HepG2 (cell line): ENCODE measurements around the gene GRB7. TPM values are rescaled to one million over a fixed set of nuclear protein-coding genes. Genes with fewer than 3 reads are reported as not detected.

Experiments used
- ATRX ChIP-seq: sonication (generic); formaldehyde crosslinking; IDR thresholded peaks from 2 replicates; pipeline ENCODE4 v1.4.0; 2020; ENCODE audit warnings: missing genetic modification reagents, borderline replicate concordance
- DMAP1 ChIP-seq: IDR thresholded peaks from 2 replicates; pipeline ENCODE4 v1.6.1; 2016
- HHEX ChIP-seq: IDR thresholded peaks from 2 replicates; pipeline ENCODE4 v1.6.1; 2016; ENCODE audit warnings: control low read depth
- HOXA3 ChIP-seq: sonication (generic); formaldehyde crosslinking; IDR thresholded peaks from 2 replicates; pipeline ENCODE4 v1.5.0; 2020; ENCODE audit warnings: missing genetic modification reagents
- JUN ChIP-seq: sonication (generic); formaldehyde crosslinking; IDR thresholded peaks from 2 replicates; pipeline ENCODE4 v1.4.0; 2020; ENCODE audit warnings: mild to moderate bottlenecking, missing genetic modification reagents
- JUND ChIP-seq: sonication (generic); formaldehyde crosslinking; IDR thresholded peaks from 2 replicates; pipeline ENCODE4 v1.8.0; 2022; ENCODE audit warnings: mild to moderate bottlenecking, missing genetic modification reagents
- KLF13 ChIP-seq: sonication (generic); formaldehyde crosslinking; IDR thresholded peaks from 2 replicates; pipeline ENCODE4 v1.4.0; 2020; ENCODE audit warnings: mild to moderate bottlenecking, missing genetic modification reagents
- MAFF ChIP-seq: IDR thresholded peaks from 2 replicates; pipeline ENCODE4 v1.6.1; 2011; ENCODE audit warnings: low read depth, low read length, improper control_type of control experiment
- PITX1 ChIP-seq: sonication (generic); formaldehyde crosslinking; IDR thresholded peaks from 2 replicates; pipeline ENCODE4 v1.5.1; 2020; ENCODE audit warnings: mild to moderate bottlenecking, missing genetic modification reagents
- THYN1 ChIP-seq: sonication (generic); formaldehyde crosslinking; IDR thresholded peaks from 2 replicates; pipeline ENCODE4 v1.8.1; 2023; ENCODE audit warnings: low read depth, mild to moderate bottlenecking, moderate library complexity, missing genetic modification reagents, borderline replicate concordance
- ZNF263 ChIP-seq: sonication (generic); formaldehyde crosslinking; IDR thresholded peaks from 2 replicates; pipeline ENCODE4 v1.4.0; 2020; ENCODE audit warnings: missing genetic modification reagents
- ZNF549 ChIP-seq: sonication (generic); formaldehyde crosslinking; IDR thresholded peaks from 2 replicates; pipeline ENCODE4 v1.5.0; 2020; ENCODE audit warnings: missing genetic modification reagents
- ZNF784 ChIP-seq: sonication (generic); formaldehyde crosslinking; IDR thresholded peaks from 2 replicates; pipeline ENCODE4 v1.5.1; 2020; ENCODE audit warnings: missing genetic modification reagents, mild to moderate bottlenecking, borderline replicate concordance
- ZSCAN5A ChIP-seq: sonication (generic); formaldehyde crosslinking; IDR thresholded peaks from 2 replicates; pipeline ENCODE4 v1.8.0; 2022; ENCODE audit warnings: mild to moderate bottlenecking, missing genetic modification reagents, borderline replicate concordance
- ZUFSP ChIP-seq: sonication (generic); formaldehyde crosslinking; IDR thresholded peaks from 2 replicates; pipeline ENCODE4 v1.9.0; 2021; ENCODE audit warnings: missing genetic modification reagents, mild to moderate bottlenecking, borderline replicate concordance
- polyA plus RNA-seq, 8 experiments: library from polyadenylated mRNA; depleted of rRNA in 3 of 8; stranded (reverse) in 7 of 8; unstranded in 1 of 8; fragments of >200 nt; fragmentation: Illumina TruSeq in 4 of 8; extraction: Trizol in 4 of 8; gene quantifications; 2 replicates each; pipeline versions ENCODE4 v1.2.1 to v1.2.3, GENCODE V29; 2011 to 2016; ENCODE audit warnings: low read depth in 4 of 8, missing spikeins in 1 of 8, mixed read lengths in 1 of 8; ENCODE audit not compliant: insufficient read depth in 1 of 8
- total RNA-seq, 5 experiments: library from RNA; depleted of rRNA; stranded (reverse); fragments of >200 nt; fragmentation: Illumina TruSeq; extraction: Trizol; gene quantifications; 2 replicates each; pipeline ENCODE4 v1.2.3, GENCODE V29; 2016; ENCODE audit warnings: low read depth in 1 of 5
- TF ChIP-seq, protein P1 (sequence below): sonication (generic); formaldehyde crosslinking; conservative IDR thresholded peaks from 2 replicates; pipeline ENCODE4 v1.8.0; 2022; ENCODE audit warnings: low read depth, missing genetic modification reagents
- TF ChIP-seq, protein P2 (sequence below): IDR thresholded peaks from 2 replicates; pipeline ENCODE4 v1.6.1; 2016
- TF ChIP-seq, protein P3 (sequence below): sonication (generic); formaldehyde crosslinking; IDR thresholded peaks from 2 replicates; pipeline ENCODE4 v1.4.0; 2020; ENCODE audit warnings: missing genetic modification reagents

Gene GRB7
- total and polyA plus RNA-seq, 2 of the 13 experiments (the other 11 are each of a cell fraction or from before 2014, with no cell fraction given), result 60.2 to 77.7 TPM

- TF ChIP-seq, protein P1, sequence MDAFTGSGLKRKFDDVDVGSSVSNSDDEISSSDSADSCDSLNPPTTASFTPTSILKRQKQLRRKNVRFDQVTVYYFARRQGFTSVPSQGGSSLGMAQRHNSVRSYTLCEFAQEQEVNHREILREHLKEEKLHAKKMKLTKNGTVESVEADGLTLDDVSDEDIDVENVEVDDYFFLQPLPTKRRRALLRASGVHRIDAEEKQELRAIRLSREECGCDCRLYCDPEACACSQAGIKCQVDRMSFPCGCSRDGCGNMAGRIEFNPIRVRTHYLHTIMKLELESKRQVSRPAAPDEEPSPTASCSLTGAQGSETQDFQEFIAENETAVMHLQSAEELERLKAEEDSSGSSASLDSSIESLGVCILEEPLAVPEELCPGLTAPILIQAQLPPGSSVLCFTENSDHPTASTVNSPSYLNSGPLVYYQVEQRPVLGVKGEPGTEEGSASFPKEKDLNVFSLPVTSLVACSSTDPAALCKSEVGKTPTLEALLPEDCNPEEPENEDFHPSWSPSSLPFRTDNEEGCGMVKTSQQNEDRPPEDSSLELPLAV (CRISPR knock-in tag), result no peak
- TF ChIP-seq ZNF549 (CRISPR knock-in tag) (no peak), THYN1 (CRISPR knock-in tag) (no peak), MAFF (no peak), HHEX (no peak), ZSCAN5A (CRISPR knock-in tag) (no peak), JUN (CRISPR knock-in tag) (no peak), ATRX (CRISPR knock-in tag) (no peak), ZNF784 (CRISPR knock-in tag) (peak; percentile 94; the same call in 1 of the 2 replicates), DMAP1 (CRISPR knock-in tag) (0 out of 2 replicates have a peak, but pooled peaks have one; percentile 36), ZNF263 (CRISPR knock-in tag) (no peak), PITX1 (CRISPR knock-in tag) (peak; percentile 54; the same call in 1 of the 2 replicates), HOXA3 (CRISPR knock-in tag) (peak; percentile 61), JUND (no peak; the same call in none of the 2 replicates), KLF13 (CRISPR knock-in tag) (no peak; the same call in 1 of the 2 replicates), ZUFSP (no peak)
- TF ChIP-seq, protein P2, sequence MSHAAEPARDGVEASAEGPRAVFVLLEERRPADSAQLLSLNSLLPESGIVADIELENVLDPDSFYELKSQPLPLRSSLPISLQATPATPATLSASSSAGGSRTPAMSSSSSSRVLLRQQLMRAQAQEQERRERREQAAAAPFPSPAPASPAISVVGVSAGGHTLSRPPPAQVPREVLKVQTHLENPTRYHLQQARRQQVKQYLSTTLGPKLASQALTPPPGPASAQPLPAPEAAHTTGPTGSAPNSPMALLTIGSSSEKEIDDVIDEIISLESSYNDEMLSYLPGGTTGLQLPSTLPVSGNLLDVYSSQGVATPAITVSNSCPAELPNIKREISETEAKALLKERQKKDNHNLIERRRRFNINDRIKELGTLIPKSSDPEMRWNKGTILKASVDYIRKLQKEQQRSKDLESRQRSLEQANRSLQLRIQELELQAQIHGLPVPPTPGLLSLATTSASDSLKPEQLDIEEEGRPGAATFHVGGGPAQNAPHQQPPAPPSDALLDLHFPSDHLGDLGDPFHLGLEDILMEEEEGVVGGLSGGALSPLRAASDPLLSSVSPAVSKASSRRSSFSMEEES (CRISPR knock-in tag), result no peak
- TF ChIP-seq, protein P3, sequence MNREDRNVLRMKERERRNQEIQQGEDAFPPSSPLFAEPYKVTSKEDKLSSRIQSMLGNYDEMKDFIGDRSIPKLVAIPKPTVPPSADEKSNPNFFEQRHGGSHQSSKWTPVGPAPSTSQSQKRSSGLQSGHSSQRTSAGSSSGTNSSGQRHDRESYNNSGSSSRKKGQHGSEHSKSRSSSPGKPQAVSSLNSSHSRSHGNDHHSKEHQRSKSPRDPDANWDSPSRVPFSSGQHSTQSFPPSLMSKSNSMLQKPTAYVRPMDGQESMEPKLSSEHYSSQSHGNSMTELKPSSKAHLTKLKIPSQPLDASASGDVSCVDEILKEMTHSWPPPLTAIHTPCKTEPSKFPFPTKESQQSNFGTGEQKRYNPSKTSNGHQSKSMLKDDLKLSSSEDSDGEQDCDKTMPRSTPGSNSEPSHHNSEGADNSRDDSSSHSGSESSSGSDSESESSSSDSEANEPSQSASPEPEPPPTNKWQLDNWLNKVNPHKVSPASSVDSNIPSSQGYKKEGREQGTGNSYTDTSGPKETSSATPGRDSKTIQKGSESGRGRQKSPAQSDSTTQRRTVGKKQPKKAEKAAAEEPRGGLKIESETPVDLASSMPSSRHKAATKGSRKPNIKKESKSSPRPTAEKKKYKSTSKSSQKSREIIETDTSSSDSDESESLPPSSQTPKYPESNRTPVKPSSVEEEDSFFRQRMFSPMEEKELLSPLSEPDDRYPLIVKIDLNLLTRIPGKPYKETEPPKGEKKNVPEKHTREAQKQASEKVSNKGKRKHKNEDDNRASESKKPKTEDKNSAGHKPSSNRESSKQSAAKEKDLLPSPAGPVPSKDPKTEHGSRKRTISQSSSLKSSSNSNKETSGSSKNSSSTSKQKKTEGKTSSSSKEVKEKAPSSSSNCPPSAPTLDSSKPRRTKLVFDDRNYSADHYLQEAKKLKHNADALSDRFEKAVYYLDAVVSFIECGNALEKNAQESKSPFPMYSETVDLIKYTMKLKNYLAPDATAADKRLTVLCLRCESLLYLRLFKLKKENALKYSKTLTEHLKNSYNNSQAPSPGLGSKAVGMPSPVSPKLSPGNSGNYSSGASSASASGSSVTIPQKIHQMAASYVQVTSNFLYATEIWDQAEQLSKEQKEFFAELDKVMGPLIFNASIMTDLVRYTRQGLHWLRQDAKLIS (CRISPR knock-in tag), result no peak
These were observed 12.6 kb downstream of the GRB7 start (continued) for GRCh38 chr17:39750131-39751015.
